GM23248 (cell line): ENCODE data around the gene RASSF8. TPM values are rescaled to one million over a fixed set of nuclear protein-coding genes. Genes with fewer than 3 reads are reported as not detected.

Source experiments
- DNase-seq: peaks from one replicate; pipeline ENCODE4 v3.0.0-alpha.2; 2015
- H2AFZ ChIP-seq: fragments of 200-600 bp; sonication (generic); 2 replicates; pipeline ENCODE4 v1.6.1; 2016; ENCODE audit warnings: antibody characterized with exemption
- H3F3A ChIP-seq: fragments of 200-600 bp; sonication (generic); 2 replicates; pipeline ENCODE4 v1.6.1; 2016; ENCODE audit warnings: mild to moderate bottlenecking, antibody characterized with exemption, mixed run types; ENCODE audit not compliant: insufficient read depth
- H3K27ac ChIP-seq: fragments of 200-600 bp; sonication (generic); 2 replicates; pipeline ENCODE4 v1.5.1; 2016; ENCODE audit warnings: mild to moderate bottlenecking
- H3K27me3 ChIP-seq: fragments of 200-600 bp; sonication (generic); replicated peaks from 2 replicates; pipeline ENCODE4 v1.6.1; 2016; ENCODE audit warnings: mild to moderate bottlenecking; ENCODE audit not compliant: insufficient read depth
- H3K36me3 ChIP-seq: fragments of 200-600 bp; sonication (generic); 2 replicates; pipeline ENCODE4 v1.6.1; 2016; ENCODE audit warnings: low read depth, mild to moderate bottlenecking
- H3K4me1 ChIP-seq: fragments of 200-600 bp; sonication (generic); 2 replicates; pipeline ENCODE4 v1.6.1; 2016; ENCODE audit warnings: mild to moderate bottlenecking; ENCODE audit not compliant: insufficient read depth
- H3K4me2 ChIP-seq: fragments of 200-600 bp; sonication (generic); one replicate; pipeline ENCODE4 v1.6.1; 2016; ENCODE audit warnings: mild to moderate bottlenecking; ENCODE audit not compliant: unreplicated experiment
- H3K4me3 ChIP-seq: fragments of 200-600 bp; sonication (generic); 2 replicates; pipeline ENCODE4 v1.5.1; 2016; ENCODE audit warnings: mild to moderate bottlenecking
- H3K79me2 ChIP-seq: fragments of 200-600 bp; sonication (generic); 2 replicates; pipeline ENCODE4 v1.6.1; 2016; ENCODE audit warnings: mild to moderate bottlenecking; ENCODE audit not compliant: insufficient read depth
- H3K9ac ChIP-seq: fragments of 200-600 bp; sonication (generic); 2 replicates; pipeline ENCODE4 v1.6.1; 2016; ENCODE audit warnings: mild to moderate bottlenecking
- H3K9me2 ChIP-seq: fragments of 200-600 bp; sonication (generic); 2 replicates; pipeline ENCODE4 v1.6.1; 2016; ENCODE audit warnings: mixed run types, mild to moderate bottlenecking, moderate library complexity; ENCODE audit not compliant: insufficient read depth
- H3K9me3 ChIP-seq: fragments of 200-600 bp; sonication (generic); one replicate; pipeline ENCODE4 v1.6.1; 2017; ENCODE audit warnings: low read depth
- H4K20me1 ChIP-seq: fragments of 200-600 bp; sonication (generic); 2 replicates; pipeline ENCODE4 v1.6.0; 2016; ENCODE audit not compliant: insufficient read depth
- EZH2 ChIP-seq: fragments of 200-600 bp; sonication (generic); IDR thresholded peaks from 2 replicates; pipeline ENCODE4 v1.6.1; 2018; ENCODE audit warnings: antibody characterized with exemption, mild to moderate bottlenecking; ENCODE audit not compliant: insufficient read depth, poor library complexity, severe bottlenecking
- EZH2phosphoT487 ChIP-seq: fragments of 200-600 bp; sonication (generic); IDR thresholded peaks from 2 replicates; pipeline ENCODE4 v1.6.1; 2018; ENCODE audit warnings: antibody characterized with exemption, moderate library complexity, mild to moderate bottlenecking, low read depth; ENCODE audit not compliant: insufficient read depth
- WGBS, 2 experiments: methylation state at CpG; one replicate each; pipeline ENCODE4 v1.1.6; 2015 to 2017; ENCODE audit warnings: low lambda C conversion rate in 2 of 2, low coverage in 1 of 2; ENCODE audit errors: missing lambda C conversion rate in 2 of 2; 5-methylcytosine and 5-hydroxymethylcytosine counted together
- in situ Hi-C: fragments of 300-500 bp; cut with MboI; formaldehyde crosslinking; loops from 2 replicates; pipeline ENCODE4 v1.15.0; 2020
- polyA plus RNA-seq: library from polyadenylated mRNA; unstranded; fragments of >200 nt; fragmentation: Nextera tagmentation; extraction: Ambion mirVana; gene quantifications from 2 replicates; pipeline ENCODE4 v1.2.1, GENCODE V29; 2016
- total RNA-seq: library from RNA; depleted of rRNA; stranded (reverse); fragments of >200 nt; shearing (Covaris generic); gene quantifications from 2 replicates; pipeline ENCODE4 v1.2.3, GENCODE V29; 2014

Gene RASSF8
- total and polyA plus RNA-seq, 2 experiments from 2014 or later, result 11.2 to 80.1 TPM

GRCh38 chr12:26068503-26068902 is 110.0 kb downstream of the RASSF8 start:
- peaks cover 94% of the 10 kb centered on the region for H3K79me2 ChIP-seq
- no peak overlapping the region for H3K4me3 ChIP-seq
- no peaks in the 10 kb centered on the region for H3K9me3 ChIP-seq
- H3K4me2 ChIP-seq, result no peak overlapping the region
- H3F3A ChIP-seq, result peaks cover 13% of the 10 kb centered on the region; the same call in 1 of the 2 replicates
- no peak for DNase-seq
- in situ Hi-C loops, result no loop called here
- H2AFZ ChIP-seq, result no peak overlapping the region
- H3K27me3 ChIP-seq, result no peaks in the 10 kb centered on the region
- H3K36me3 ChIP-seq, result peaks cover 33% of the 10 kb centered on the region; the same call in 1 of the 2 replicates
- no peaks in the 10 kb centered on the region for H3K9me2 ChIP-seq
- no peaks in the 10 kb centered on the region for H4K20me1 ChIP-seq
- WGBS, 2 experiments, result 96 to 98% methylated on average over 4 of the region's 4 CpGs
- no peak overlapping the region for H3K9ac ChIP-seq
- no peaks in the 10 kb centered on the region; the same call in 1 of the 2 replicates for H3K4me1 ChIP-seq
- no peak overlapping the region for H3K27ac ChIP-seq
- no peak for TF ChIP-seq EZH2
- no peak for TF ChIP-seq EZH2phosphoT487

- no peaks in the 10 kb centered on the region for H3K9me2 ChIP-seq
- H3K4me3 ChIP-seq, result no peak overlapping the region
- H3K4me1 ChIP-seq, result no peaks in the 10 kb centered on the region
- in situ Hi-C loops, result no loop called here
- TF ChIP-seq EZH2phosphoT487 (no peak), EZH2 (no peak)
- no peaks in the 10 kb centered on the region for H4K20me1 ChIP-seq
- no peak overlapping the region for H3K4me2 ChIP-seq
- H3K9ac ChIP-seq, result no peak overlapping the region
- no peaks in the 10 kb centered on the region for H3K9me3 ChIP-seq
- H3K27me3 ChIP-seq, result no peaks in the 10 kb centered on the region
- DNase-seq, result no peak
- H3K79me2 ChIP-seq, result peaks cover 81% of the 10 kb centered on the region
- H3K27ac ChIP-seq, result no peak overlapping the region
- peaks cover 13% of the 10 kb centered on the region; the same call in 1 of the 2 replicates for H3F3A ChIP-seq
- H3K36me3 ChIP-seq, result peaks cover 33% of the 10 kb centered on the region; the same call in 1 of the 2 replicates
- no peak overlapping the region for H2AFZ ChIP-seq
These were observed 111.3 kb downstream of the RASSF8 start for GRCh38 chr12:26069796-26070195.

GRCh38 chr12:26077915-26078702 is 119.6 kb downstream of the RASSF8 start:
- Histone ChIP-seq H3K79me2 (0 out of 2 replicates have a peak, but pooled peaks cover 4% of the 10 kb centered on the region), H3K27ac (no peak overlapping the region), H3K9me2 (no peaks in the 10 kb centered on the region), H3K36me3 (peaks cover 1% of the 10 kb centered on the region; the same call in 1 of the 2 replicates), H3K9me3 (no peaks in the 10 kb centered on the region), H3K4me3 (no peak overlapping the region), H3K27me3 (no peaks in the 10 kb centered on the region), H4K20me1 (no peaks in the 10 kb centered on the region), H3K9ac (no peak overlapping the region), H2AFZ (no peak overlapping the region), H3K4me2 (no peak overlapping the region), H3F3A (peaks cover 13% of the 10 kb centered on the region; the same call in 1 of the 2 replicates), H3K4me1 (peaks cover 9% of the 10 kb centered on the region; the same call in 1 of the 2 replicates)
- 84 to 87% methylated on average over 2 of the region's 2 CpGs for WGBS, 2 experiments
- DNase-seq, result peak; percentile 44
- in situ Hi-C loops, result no loop called here
- no peak for TF ChIP-seq EZH2
- no peak for TF ChIP-seq EZH2phosphoT487

- Histone ChIP-seq H3F3A (peaks cover 13% of the 10 kb centered on the region; the same call in 1 of the 2 replicates), H3K4me2 (no peak overlapping the region), H3K4me1 (peaks cover 9% of the 10 kb centered on the region; the same call in 1 of the 2 replicates), H3K27me3 (no peaks in the 10 kb centered on the region), H4K20me1 (no peaks in the 10 kb centered on the region), H3K4me3 (no peak overlapping the region), H3K36me3 (no peaks in the 10 kb centered on the region), H3K79me2 (no peaks in the 10 kb centered on the region), H3K9me3 (no peaks in the 10 kb centered on the region), H3K9me2 (no peaks in the 10 kb centered on the region), H3K9ac (no peak overlapping the region), H2AFZ (no peak overlapping the region), H3K27ac (no peak overlapping the region)
- no peak for DNase-seq
- TF ChIP-seq EZH2 (no peak), EZH2phosphoT487 (no peak)
- in situ Hi-C loops, result no loop called here
- WGBS, 2 experiments, result 93 to 96% methylated on average over 1 of the region's 1 CpG
These were observed 122.4 kb downstream of the RASSF8 start for GRCh38 chr12:26080911-26081310.
